Measurements from ENCODE around the gene PTPRN2. TPM values are rescaled to one million over a fixed set of nuclear protein-coding genes. Genes with fewer than 3 reads are reported as not detected.
"Not testable (repeated sequence)": the region's sequence is repeated elsewhere in the genome, so short reads cannot be mapped to it uniquely, and the experiment has no call there.

The PTPRN2 gene
- total and polyA plus RNA-seq, 7 donors: 0.47 to 0.82 (median 0.51) TPM

GRCh38 chr7:158463317-158463716 is 124.3 kb downstream of the PTPRN2 start:
- no peak overlapping the region for H3K4me3 ChIP-seq
- intact Hi-C loops (cut with DNase I): no loop called here
- H3K9me3 ChIP-seq: no peaks in the 10 kb centered on the region
- DNase-seq: no peak
- no peak overlapping the region for H3K27ac ChIP-seq
- no peaks in the 10 kb centered on the region for H3K36me3 ChIP-seq (ENCODE audit: insufficient read depth in 1 of 2, low read depth in 1 of 2)
- H3K27me3 ChIP-seq (ENCODE audit: insufficient read depth in 3 of 3, low read length in 2 of 3): no peaks in the 10 kb centered on the region
- TF ChIP-seq CTCF (IDR thresholded peaks at IDR 0.05): no peak
- whole genome bisulfite sequencing, 3 donors: 79 to 86% (median 85%) methylated on average over 4 of the region's 4 CpGs
- no peak for ATAC-seq
- H3K4me1 ChIP-seq: no peaks in the 10 kb centered on the region

DNA sequence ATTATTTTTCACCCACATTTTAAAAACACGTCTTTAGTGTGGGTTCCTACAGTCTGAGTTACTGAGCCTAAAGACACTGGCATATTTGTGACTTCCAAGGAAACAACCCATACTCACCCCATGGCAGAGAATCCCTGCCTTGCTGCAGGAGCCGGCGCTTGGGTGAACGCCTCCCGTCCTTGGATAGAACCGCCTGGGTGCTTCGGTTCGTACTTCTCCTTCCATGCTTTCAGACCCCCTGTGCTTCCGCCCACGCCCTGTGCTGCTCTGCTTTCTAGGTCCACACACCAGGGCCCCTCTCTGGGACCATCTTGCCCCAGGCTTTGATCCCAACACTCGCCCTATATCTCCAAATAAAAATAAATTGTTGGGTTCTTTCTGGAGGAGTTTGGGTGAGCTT is 125.8 kb downstream of the PTPRN2 start:
- no peaks in the 10 kb centered on the region for H3K9me3 ChIP-seq
- 81 to 86% (median 84%) methylated on average over 11 of the region's 11 CpGs for WGBS, 3 donors
- no peaks in the 10 kb centered on the region for H3K36me3 ChIP-seq (ENCODE audit: insufficient read depth in 1 of 2, low read depth in 1 of 2)
- no peaks in the 10 kb centered on the region for H3K27me3 ChIP-seq (ENCODE audit: insufficient read depth in 3 of 3, low read length in 2 of 3)
- no peak for ATAC-seq
- TF ChIP-seq CTCF (IDR thresholded peaks at IDR 0.05): no peak
- H3K4me3 ChIP-seq: no peak overlapping the region
- intact Hi-C loops (cut with DNase I): no loop called here
- DNase-seq: no peak
- H3K27ac ChIP-seq: no peak overlapping the region
- no peaks in the 10 kb centered on the region for H3K4me1 ChIP-seq

GRCh38 chr7:158460665-158461064 is 127.0 kb downstream of the PTPRN2 start:
- DNase-seq: no peak
- no peak for ATAC-seq

GRCh38 chr7:158458716-158459282 is 128.8 kb downstream of the PTPRN2 start:
- no peak overlapping the region for H3K27ac ChIP-seq
- DNase-seq: no peak
- no peaks in the 10 kb centered on the region for H3K27me3 ChIP-seq (ENCODE audit: insufficient read depth in 3 of 3, low read length in 2 of 3)
- TF ChIP-seq CTCF (IDR thresholded peaks at IDR 0.05): no peak
- H3K4me3 ChIP-seq: no peak overlapping the region
- H3K36me3 ChIP-seq (ENCODE audit: insufficient read depth in 1 of 2, low read depth in 1 of 2): no peaks in the 10 kb centered on the region
- H3K9me3 ChIP-seq: no peaks in the 10 kb centered on the region
- no peaks in the 10 kb centered on the region for H3K4me1 ChIP-seq
- intact Hi-C loops (cut with DNase I): no loop called here
- 71 to 87% (median 80%) methylated on average over 13 of the region's 13 CpGs for WGBS, 3 donors
- ATAC-seq: no peak

More at GRCh38 chr7:158460665-158461064, 127.0 kb downstream of the PTPRN2 start:
- Histone ChIP-seq H3K27ac (no peak overlapping the region), H3K4me1 (no peaks in the 10 kb centered on the region), H3K4me3 (no peak overlapping the region), H3K36me3 (ENCODE audit: insufficient read depth in 1 of 2, low read depth in 1 of 2) (no peaks in the 10 kb centered on the region), H3K9me3 (no peaks in the 10 kb centered on the region), H3K27me3 (ENCODE audit: insufficient read depth in 3 of 3, low read length in 2 of 3) (no peaks in the 10 kb centered on the region)
- WGBS, 3 donors: 79 to 83% (median 82%) methylated on average over 6 of the region's 6 CpGs
- intact Hi-C loops (cut with DNase I): no loop called here
- no peak for TF ChIP-seq CTCF (IDR thresholded peaks at IDR 0.05)

GRCh38 chr7:158458096-158458495 is 129.5 kb downstream of the PTPRN2 start:
- H3K4me3 ChIP-seq: no peak overlapping the region
- no peaks in the 10 kb centered on the region for H3K36me3 ChIP-seq (ENCODE audit: insufficient read depth in 1 of 2, low read depth in 1 of 2)
- 50 to 63% (median 60%) methylated on average over 13 of the region's 13 CpGs for WGBS, 3 donors
- no peaks in the 10 kb centered on the region for H3K27me3 ChIP-seq (ENCODE audit: insufficient read depth in 3 of 3, low read length in 2 of 3)
- DNase-seq (no peak), ATAC-seq (no peak)
- no peak overlapping the region for H3K27ac ChIP-seq
- no peaks in the 10 kb centered on the region for H3K4me1 ChIP-seq
- no peaks in the 10 kb centered on the region for H3K9me3 ChIP-seq
- TF ChIP-seq CTCF (IDR thresholded peaks at IDR 0.05): no peak
- intact Hi-C loops (cut with DNase I): no loop called here

- H3K4me1 ChIP-seq; H3K27me3 ChIP-seq (ENCODE audit: insufficient read depth in 3 of 3, low read length in 2 of 3); H3K9me3 ChIP-seq; H3K27ac ChIP-seq; H3K4me3 ChIP-seq; DNase-seq; ATAC-seq; intact Hi-C loops (cut with DNase I); H3K36me3 ChIP-seq (ENCODE audit: insufficient read depth in 1 of 2, low read depth in 1 of 2): not testable (repeated sequence)
- 91 to 92% (median 91%) methylated on average over 19 to 22 of the region's 22 CpGs for WGBS, 3 donors
These were observed 130.0 kb downstream of the PTPRN2 start for GRCh38 chr7:158457586-158457985.

All from psoas muscle (tissue), 8 donors.